ENCODE results near the gene PROK2.

PROK2 gene

GRCh38 chr3:71786551-71786950 lies 1.6 kb upstream of the PROK2 start:
- no peak for DNase-seq

GRCh38 chr3:71786217-71786549 lies 1.2 kb upstream of the PROK2 start:
- DNase-seq = no peak

GRCh38 chr3:71785532-71786216 lies 726 bp upstream of the PROK2 start:
- DNase-seq = no peak

- DNase-seq = no peak
Measured at GRCh38 chr3:71784201-71784913, 591 bp downstream of the PROK2 start.

- DNase-seq = no peak
Measured at GRCh38 chr3:71783152-71783551, 1.8 kb downstream of the PROK2 start.

- DNase-seq = no peak
Measured at GRCh38 chr3:71780430-71780829, 4.5 kb downstream of the PROK2 start.

- no peak for DNase-seq
Measured at GRCh38 chr3:71779674-71780377, 5.1 kb downstream of the PROK2 start.

- no peak for DNase-seq
Measured at GRCh38 chr3:71778353-71778752, 6.6 kb downstream of the PROK2 start.

GRCh38 chr3:71776538-71776937 lies 8.4 kb downstream of the PROK2 start:
- DNase-seq = no peak

GRCh38 chr3:71771884-71772283 lies 13.1 kb downstream of the PROK2 start:
- no peak for DNase-seq

- DNase-seq = no peak
Measured at GRCh38 chr3:71771126-71771525, 13.8 kb downstream of the PROK2 start.

- DNase-seq = no peak
Measured at GRCh38 chr3:71763426-71763825, 21.5 kb downstream of the PROK2 start.

- DNase-seq = no peak
Measured at GRCh38 chr3:71760140-71760539, 24.8 kb downstream of the PROK2 start.

GRCh38 chr3:71759401-71759800 lies 25.5 kb downstream of the PROK2 start:
- DNase-seq = no peak

GRCh38 chr3:71758091-71758490 lies 26.9 kb downstream of the PROK2 start:
- no peak for DNase-seq

- no peak for DNase-seq
Measured at GRCh38 chr3:71754610-71755253, 30.2 kb downstream of the PROK2 start.

- peak in 7 of 56 donors; percentile 23 to 54 (median 30) for DNase-seq
Measured at GRCh38 chr3:71753701-71754609, 31.0 kb downstream of the PROK2 start, which contains the start of gene GPR27. Gene GPR27 (plus strand): TSS chr3:71753855. CDS start chr3:71754050, 195 bp downstream.

GRCh38 chr3:71752831-71753700 lies 31.9 kb downstream of the PROK2 start:
- peak in 4 of 56 donors; percentile 6 to 44 (median 28) for DNase-seq

- DNase-seq = no peak
Measured at GRCh38 chr3:71751602-71752001, 33.3 kb downstream of the PROK2 start.

GRCh38 chr3:71744738-71745137 lies 40.2 kb downstream of the PROK2 start:
- no peak for DNase-seq
